MM.1S (cell line): ENCODE data around the gene GYS1.

Experiments
- CTCF ChIP-seq: fragments of 300-600 bp; sonication (generic); IDR thresholded peaks from 2 replicates; pipeline ENCODE4 v1.5.1; 2016; ENCODE audit warnings: antibody characterized with exemption, low read length, mixed read lengths
- EZH2phosphoT487 ChIP-seq: fragments of 300-600 bp; sonication (generic); IDR thresholded peaks from 2 replicates; pipeline ENCODE4 v1.6.1; 2018; ENCODE audit warnings: antibody characterized with exemption, low read length

- no peak for TF ChIP-seq CTCF
- no peak for TF ChIP-seq EZH2phosphoT487
Observed at GRCh38 chr19:48989701-48990291, 3.3 kb downstream of the GYS1 start.
